ENCODE measurements around the gene PPM1L.

DNA sequence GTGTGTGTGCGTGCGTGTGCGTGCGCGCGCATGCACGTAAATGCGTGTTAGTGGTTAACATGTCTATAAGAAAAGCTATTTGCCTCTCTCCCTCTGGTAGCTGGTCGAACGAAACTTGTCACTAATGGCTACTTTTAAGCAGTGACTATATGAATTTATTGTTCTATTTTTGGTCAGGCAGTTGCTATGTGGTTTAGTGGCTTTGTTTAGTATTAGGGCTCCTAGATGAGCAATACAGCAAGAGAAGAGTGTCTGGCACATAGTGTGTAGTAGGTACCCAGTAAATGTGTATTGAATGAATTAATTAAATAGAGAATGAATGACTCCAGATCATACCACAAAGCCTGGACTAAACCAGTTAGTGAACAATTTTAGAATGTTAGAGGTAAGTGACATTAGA lies 171.6 kb downstream of the PPM1L start:
- no peak for TF ChIP-seq TSHZ2 (CRISPR knock-in tag; IDR thresholded peaks at IDR 0.05)
- no peak for TF ChIP-seq GLIS3 (CRISPR knock-in tag; IDR thresholded peaks at IDR 0.05)
- TF ChIP-seq ZC3H10 (CRISPR knock-in tag; IDR thresholded peaks at IDR 0.05), result no peak
- TF ChIP-seq, protein P1, sequence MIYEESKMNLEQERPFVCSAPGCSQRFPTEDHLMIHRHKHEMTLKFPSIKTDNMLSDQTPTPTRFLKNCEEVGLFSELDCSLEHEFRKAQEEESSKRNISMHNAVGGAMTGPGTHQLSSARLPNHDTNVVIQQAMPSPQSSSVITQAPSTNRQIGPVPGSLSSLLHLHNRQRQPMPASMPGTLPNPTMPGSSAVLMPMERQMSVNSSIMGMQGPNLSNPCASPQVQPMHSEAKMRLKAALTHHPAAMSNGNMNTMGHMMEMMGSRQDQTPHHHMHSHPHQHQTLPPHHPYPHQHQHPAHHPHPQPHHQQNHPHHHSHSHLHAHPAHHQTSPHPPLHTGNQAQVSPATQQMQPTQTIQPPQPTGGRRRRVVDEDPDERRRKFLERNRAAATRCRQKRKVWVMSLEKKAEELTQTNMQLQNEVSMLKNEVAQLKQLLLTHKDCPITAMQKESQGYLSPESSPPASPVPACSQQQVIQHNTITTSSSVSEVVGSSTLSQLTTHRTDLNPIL (CRISPR knock-in tag; IDR thresholded peaks at IDR 0.05; ENCODE audit: low read depth), result no peak
- TF ChIP-seq ZFP3 (CRISPR knock-in tag; IDR thresholded peaks at IDR 0.05), result no peak
- TF ChIP-seq ZNF70 (CRISPR knock-in tag; IDR thresholded peaks at IDR 0.05), result no peak
- TF ChIP-seq PATZ1 (CRISPR knock-in tag; IDR thresholded peaks at IDR 0.05; ENCODE audit: borderline replicate concordance), result no peak
- TF ChIP-seq ESRRG (CRISPR knock-in tag; IDR thresholded peaks at IDR 0.05), result no peak
- TF ChIP-seq CSDC2 (CRISPR knock-in tag; IDR thresholded peaks at IDR 0.05), result no peak
- no peak for TF ChIP-seq TOX (CRISPR knock-in tag; IDR thresholded peaks at IDR 0.05; ENCODE audit: borderline replicate concordance)
- no peak for TF ChIP-seq TCF4 (CRISPR knock-in tag; IDR thresholded peaks at IDR 0.05; ENCODE audit: borderline replicate concordance)
- TF ChIP-seq RARB (CRISPR knock-in tag; IDR thresholded peaks at IDR 0.05), result no peak
- TF ChIP-seq ZFP30 (CRISPR knock-in tag; IDR thresholded peaks at IDR 0.05), result no peak
- no peak for TF ChIP-seq POU6F1 (CRISPR knock-in tag; IDR thresholded peaks at IDR 0.05; ENCODE audit: borderline replicate concordance, low read depth)

Measured in SK-N-SH treated with all-trans-retinoic acid at 6 μM for 48 hours (cell line).